ENCODE results near the gene STARD13.

STARD13 gene

DNA sequence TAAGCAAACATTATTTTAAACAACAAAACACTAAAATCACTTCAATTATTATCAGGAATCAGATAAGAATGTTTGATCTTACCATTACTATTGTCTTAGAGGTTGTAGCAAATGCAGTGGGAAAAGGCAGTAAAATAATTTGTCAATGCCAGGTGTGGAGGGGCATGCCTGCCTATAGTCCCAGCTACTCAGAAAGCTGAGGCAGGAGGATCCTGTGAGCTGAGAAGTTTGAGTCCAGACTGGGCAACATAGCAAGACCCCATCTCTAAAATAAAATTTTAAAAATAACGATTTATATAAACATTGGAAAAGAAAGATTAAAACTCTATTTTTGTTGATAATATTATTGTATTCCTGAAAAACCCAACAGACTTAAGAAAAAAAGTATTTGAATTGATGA lies 202.5 kb downstream of the STARD13 start:
- DNase-seq (ENCODE audit: low spot score): no peak

DNA sequence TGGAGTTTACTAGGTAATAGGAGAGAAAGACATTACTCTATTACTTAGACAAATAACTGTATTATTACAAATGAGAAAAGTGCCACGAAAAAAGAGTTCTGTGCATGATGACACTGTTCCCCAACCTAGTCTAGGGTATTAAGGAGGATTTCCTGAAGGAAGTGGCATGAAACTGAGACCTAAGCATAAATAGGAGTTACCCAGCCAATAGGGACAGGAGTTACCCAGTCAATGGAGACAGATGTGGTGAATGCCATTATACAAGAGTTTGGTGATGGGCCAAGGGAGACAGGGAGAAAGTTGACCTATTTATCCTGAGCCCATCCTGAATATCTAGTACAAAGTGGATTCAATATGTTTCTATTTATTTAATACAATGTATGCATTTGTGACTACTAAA lies 203.9 kb downstream of the STARD13 start:
- DNase-seq (ENCODE audit: low spot score): no peak

DNA sequence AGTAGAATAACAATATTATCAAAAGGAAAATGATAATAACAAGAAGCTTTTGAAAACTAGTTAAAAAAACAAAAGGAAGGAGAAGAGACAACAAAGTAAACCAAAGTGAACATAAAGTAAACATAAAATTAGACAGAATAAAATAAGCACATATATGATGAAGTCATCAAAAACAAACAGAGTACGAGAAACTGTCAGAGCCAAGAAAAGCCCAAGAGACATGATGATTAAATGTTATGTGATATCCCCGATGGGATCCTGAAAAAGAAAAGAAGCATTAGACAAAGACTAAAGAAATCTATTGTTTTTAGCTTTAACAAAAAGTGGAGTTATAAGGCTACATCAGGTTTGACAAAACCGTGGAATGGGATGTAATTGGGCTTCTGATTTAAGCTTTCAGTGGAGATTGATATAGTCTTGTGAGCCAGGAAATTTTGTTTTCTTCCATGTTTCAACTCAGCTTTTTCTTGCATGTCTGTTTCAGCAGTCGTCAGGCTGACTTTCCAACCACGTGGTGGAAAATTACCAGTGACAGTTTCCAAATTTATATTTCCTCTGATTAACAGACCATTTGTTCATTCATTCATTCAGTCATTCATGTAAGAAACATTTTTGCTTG lies 204.5 kb downstream of the STARD13 start:
- no peak for DNase-seq (ENCODE audit: low spot score)

DNA sequence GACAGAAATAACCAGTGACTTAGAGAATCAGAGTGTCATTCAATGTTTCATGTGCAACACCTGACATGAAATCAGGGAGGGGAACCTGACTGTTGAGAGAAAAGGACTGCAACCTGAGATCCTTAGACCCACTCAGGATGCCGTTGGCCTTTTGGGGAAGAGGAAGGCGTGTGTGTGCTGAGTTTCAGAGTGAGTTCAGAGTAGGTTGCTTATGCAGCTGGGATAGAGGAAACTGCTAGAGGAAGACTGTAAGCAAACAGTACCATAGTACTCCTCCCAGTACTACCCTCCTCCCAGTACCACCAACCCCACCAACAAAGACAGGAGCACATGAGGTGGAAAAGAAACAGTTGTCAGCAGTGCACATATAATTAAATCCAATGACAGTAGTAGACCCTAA lies 205.6 kb downstream of the STARD13 start:
- DNase-seq (ENCODE audit: low spot score): no peak

GRCh38 chr13:33078263-33078662 lies 207.3 kb downstream of the STARD13 start:
- DNase-seq (ENCODE audit: low spot score): no peak

- no peak for DNase-seq (ENCODE audit: low spot score)
Measured at GRCh38 chr13:33076001-33076992, 209.3 kb downstream of the STARD13 start.

DNA sequence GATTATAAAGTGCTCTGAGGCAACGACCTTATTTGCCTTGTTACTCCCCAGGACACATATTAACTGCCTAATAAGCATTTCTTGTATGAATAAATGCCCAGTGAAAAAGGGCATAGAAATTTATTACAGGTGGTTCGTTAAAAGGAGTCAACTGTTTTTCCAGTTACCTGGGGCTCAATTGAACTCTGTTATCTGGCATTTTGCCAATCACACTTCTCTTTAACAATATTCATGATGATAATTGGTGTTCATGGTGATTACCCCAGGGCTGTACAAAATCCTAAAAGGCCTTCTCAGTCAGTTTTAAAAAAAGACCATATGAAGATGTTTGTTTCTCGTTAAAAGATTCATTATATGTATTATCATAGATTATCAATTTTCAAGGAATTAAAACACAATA lies 212.2 kb downstream of the STARD13 start:
- no peak for DNase-seq (ENCODE audit: low spot score)

- no peak for DNase-seq (ENCODE audit: low spot score)
Measured at GRCh38 chr13:33072759-33073158, 212.8 kb downstream of the STARD13 start.

GRCh38 chr13:33072282-33072681 lies 213.3 kb downstream of the STARD13 start:
- peak; percentile 70 for DNase-seq (ENCODE audit: low spot score)

DNA sequence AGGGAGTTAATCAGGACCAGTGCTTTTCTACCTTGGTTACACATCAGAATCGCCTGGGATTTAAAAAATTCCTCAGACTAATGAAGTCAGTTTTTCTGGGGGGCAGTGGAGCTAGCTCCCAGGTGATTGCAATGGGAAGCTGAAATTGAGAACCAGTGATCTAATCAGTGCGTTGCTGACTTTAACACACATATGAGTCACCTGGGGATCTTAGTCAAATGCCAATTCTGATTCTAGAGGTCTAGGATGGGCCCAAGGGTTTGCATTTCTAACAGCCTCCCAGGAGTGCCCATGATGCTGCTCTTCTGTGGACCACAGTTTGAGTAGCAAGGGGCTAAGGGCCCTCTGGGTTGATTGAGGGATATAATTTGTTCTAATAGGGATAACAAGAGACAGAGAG lies 214.8 kb downstream of the STARD13 start:
- DNase-seq (ENCODE audit: low spot score): no peak

- DNase-seq (ENCODE audit: low spot score): no peak
Measured at GRCh38 chr13:33069365-33069764, 216.2 kb downstream of the STARD13 start.

GRCh38 chr13:33066329-33066728 lies 219.2 kb downstream of the STARD13 start:
- DNase-seq (ENCODE audit: low spot score): no peak

DNA sequence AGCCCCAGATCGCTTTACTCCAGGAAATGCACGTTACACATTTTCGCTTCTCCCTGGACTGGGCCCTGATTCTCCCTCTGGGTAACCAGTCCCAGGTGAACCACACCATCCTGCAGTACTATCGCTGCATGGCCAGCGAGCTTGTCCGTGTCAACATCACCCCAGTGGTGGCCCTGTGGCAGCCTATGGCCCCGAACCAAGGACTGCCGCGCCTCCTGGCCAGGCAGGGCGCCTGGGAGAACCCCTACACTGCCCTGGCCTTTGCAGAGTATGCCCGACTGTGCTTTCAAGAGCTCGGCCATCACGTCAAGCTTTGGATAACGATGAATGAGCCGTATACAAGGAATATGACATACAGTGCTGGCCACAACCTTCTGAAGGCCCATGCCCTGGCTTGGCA lies 224.7 kb downstream of the STARD13 start:
- no peak for DNase-seq (ENCODE audit: low spot score)

- no peak for DNase-seq (ENCODE audit: low spot score)
Measured at GRCh38 chr13:33058776-33059327, 226.7 kb downstream of the STARD13 start.

GRCh38 chr13:33057019-33057780 lies 228.4 kb downstream of the STARD13 start:
- DNase-seq (ENCODE audit: low spot score): no peak

- DNase-seq (ENCODE audit: low spot score): no peak
Measured at GRCh38 chr13:33053397-33054066, 232.0 kb downstream of the STARD13 start.
